ENCODE results near the gene RAB43.

RAB43 gene

GRCh38 chr3:129060276-129061022, 61.2 kb downstream of the RAB43 start, which contains the start of gene GP9:
Gene GP9, plus strand, starts transcription at chr3:129060779. Its CDS starts 961 bp downstream, at chr3:129061740.
- no peak for DNase-seq

DNA sequence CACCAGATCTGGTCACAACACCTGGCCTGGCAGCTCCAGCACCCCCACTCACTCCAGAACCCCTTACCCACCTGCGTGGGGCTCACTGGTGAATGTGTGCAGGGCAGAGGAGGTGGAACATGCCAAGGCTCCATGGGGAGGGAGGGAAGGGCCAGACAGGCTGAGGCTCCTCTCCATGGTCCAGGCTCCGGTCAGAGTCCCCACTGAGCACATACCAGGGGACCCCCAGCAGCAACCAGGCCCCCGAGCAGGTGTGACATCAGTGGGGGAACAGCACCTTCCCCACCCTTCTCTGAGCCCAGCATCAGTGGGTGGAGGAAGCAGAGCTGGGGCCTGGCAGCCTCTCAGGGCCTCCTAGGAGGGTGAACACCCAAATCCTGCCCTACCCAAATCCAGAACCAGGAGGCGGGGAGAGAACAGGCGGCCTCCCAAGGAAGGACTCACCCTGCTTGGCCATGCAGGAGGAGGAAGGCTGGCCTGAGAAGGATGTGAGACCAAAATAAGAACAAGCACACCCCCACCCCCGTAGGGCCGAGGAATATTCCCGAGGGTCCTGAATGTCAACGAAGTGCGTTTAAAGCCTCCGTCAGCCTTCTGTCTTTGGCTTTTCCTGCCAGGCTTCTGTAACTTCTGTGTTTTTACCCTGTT, 62.2 kb downstream of the RAB43 start:
- no peak for DNase-seq

GRCh38 chr3:129058441-129059200, 63.0 kb downstream of the RAB43 start:
- no peak for DNase-seq

- DNase-seq: no peak
Measured at GRCh38 chr3:129057249-129057648, 64.4 kb downstream of the RAB43 start.

DNA sequence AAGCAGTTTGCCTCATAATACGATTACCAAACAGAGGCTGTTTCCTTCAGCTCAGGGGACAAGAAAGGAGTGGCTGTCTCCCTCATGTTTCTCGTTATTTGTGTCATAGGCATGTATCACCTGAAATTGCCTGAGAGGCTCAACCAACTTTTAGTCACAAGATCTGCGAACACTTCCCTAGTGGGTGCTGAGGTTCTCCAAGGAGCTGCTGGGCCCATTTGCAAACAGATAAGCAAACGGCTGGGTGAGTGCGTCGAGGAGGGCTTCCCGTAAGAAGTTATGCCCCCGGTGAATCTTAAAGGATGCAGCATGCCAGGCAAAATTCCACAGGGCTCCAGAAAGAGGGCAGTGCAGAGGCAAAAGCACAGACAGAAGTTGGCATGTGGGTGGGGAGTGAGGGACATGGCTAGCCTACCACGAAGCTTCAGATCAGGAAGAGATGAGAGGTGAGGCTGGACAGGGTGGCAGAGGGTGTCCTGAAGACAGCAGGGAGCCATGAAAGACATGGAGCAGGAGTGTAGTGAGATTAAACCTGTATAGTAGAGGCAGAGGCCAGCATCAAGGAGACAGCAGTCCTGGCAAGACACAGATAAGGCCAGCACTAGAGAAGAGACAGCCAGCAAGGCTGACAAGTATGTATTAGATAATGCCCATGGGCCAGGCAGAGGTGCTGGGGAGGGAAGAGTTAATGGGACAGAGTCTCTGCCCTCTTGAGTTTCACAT, 65.0 kb downstream of the RAB43 start:
- DNase-seq: no peak

DNA sequence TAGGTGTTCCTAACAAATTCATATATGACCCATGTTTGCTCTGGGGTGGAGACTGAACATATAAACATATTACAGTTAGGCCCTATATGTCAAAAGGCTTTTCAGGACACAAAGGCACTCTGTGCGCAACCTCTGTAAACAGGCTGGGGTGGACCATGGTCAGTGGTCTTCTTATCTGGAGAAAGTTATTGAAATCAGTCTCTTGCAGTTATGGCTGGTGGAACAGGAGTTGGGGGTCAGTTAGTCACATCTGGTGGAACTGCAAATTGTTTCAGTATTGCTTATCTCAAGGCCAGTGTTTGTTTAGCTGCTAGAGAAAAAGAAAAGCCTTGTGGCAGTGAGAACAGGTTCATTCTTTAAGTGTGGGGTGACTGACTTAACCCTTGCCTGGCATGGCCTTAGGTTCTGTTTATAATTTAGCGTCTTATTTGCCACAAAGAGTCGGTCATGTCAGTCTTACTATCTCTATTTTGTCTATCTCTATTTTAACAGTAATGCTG, 66.9 kb downstream of the RAB43 start:
- no peak for DNase-seq

DNA sequence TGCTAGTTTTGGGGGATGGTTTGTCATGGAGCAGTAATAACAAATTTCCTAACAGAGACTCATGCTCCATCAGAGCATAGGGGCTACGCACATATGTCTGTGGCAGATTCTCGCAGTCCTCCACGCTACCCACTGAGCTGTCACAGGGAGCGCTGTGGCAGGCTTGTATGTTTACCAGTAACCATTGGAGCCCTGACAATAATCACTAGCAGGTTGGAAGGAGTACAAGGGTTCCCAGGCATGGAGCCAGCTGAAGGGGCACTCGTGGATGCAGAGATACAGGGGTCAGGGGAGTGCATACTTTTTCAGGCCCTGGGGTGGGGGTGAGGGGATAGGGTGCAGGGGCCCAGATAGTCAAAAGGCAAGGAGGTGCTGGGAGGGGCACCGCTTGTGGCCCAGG, 68.9 kb downstream of the RAB43 start:
- DNase-seq: no peak

DNA sequence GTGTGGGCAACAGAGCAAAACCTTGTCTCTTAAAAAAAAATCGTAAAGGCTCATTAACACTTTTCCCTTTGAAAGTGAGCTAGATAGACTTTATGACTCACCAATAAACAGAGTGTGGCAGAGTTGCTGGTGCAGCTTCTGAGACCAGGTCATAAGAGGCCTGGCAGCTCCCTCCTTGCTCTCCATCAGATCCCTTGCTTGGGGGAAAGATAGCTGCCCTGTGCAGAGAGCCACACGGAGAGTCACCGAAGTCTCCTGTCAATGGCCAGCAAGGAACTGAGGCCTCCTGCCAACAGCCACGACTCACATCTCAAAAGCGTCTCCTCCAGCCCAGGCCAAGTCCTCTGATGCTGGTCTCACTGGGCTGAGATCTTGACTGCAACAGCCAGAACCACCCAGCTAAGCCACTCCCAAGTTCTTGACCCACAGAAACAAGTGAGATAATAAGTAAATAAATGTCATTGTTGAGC, 69.7 kb downstream of the RAB43 start:
- no peak for DNase-seq

DNA sequence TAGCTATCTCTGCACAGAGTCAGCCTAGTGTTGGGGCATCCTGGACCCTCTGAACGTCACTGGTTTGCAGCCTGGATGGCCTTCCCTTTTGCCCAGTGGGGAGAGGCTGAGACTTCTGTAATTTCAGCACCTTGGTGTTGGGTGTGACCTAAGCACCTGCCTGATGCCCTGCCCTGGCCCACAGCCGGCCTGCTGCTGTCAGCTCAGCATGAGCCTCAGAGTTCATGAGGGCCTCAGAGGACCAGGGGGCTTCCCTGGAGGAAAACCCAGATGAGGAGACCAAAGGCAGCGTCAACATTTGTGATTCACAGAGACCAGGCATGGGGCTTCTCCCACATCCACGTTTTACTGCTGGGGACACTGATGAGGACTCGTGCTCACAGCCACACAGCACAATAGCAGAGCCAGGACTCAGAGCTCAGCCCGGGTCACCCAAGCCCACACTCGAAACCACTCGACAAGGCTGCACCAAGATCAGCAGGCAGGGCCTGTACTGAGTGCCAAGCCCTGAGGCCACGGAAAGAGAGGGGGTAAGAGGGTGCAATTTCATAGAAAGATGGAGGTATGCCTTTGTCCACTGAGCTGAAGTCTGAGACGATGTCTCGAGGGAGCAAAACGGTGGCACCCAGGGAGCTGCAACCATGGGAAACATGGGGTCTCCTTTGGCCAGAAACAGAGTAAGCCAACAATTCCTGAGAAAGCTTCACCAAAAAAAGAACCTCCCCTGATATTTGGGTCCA, 70.9 kb downstream of the RAB43 start:
- no peak for DNase-seq

DNA sequence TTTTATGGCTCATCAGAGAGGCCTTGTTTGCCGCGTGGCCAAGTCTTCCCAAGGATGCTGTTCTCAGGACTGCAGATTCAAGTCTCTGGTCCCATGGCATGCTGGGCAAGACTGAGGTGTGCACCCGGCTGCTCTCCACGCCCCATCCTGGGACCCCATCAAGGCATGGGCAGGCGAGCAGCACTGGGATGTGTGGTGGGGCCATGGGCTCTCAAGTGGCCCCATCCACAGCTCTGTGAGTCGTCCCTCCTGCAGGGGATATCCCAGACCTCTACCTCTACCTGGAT, 74.1 kb downstream of the RAB43 start:
- DNase-seq: no peak

- no peak for DNase-seq
Measured at GRCh38 chr3:129046732-129047552, 74.7 kb downstream of the RAB43 start.

DNA sequence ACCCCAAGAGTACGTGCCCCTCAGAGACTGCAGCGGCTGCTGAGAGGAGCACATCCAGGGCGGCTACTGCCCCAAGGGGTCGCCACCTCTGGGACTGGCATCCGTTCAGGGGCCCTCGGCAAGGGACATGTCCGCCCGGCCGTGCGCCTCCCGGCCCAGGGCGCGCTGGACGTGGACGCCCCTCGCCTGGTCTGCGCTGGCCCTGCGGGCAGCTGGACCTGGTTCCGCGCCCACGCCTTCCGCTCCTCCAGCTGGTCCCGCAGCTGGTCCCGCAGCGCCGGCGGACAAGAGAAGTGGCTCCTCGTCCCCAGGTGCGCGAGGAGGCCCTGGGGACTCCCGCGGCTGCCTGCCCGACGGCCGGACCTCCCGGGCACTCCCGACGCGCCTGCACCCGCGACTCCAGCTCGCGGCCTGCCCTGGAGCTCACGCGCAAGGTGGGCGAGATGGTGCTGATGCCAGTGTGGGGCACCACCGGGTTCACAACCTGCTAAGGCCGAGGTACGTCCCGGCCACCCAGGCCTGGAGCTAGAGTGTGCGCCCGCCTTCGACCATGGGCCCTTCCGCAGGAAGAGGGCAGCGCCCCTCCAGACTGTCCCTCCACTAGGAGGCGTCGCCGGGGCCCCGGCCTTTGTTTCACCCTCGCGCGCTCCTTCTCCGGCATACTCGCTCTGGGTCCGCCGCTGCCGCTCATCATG, 75.4 kb downstream of the RAB43 start:
- DNase-seq: no peak

DNA sequence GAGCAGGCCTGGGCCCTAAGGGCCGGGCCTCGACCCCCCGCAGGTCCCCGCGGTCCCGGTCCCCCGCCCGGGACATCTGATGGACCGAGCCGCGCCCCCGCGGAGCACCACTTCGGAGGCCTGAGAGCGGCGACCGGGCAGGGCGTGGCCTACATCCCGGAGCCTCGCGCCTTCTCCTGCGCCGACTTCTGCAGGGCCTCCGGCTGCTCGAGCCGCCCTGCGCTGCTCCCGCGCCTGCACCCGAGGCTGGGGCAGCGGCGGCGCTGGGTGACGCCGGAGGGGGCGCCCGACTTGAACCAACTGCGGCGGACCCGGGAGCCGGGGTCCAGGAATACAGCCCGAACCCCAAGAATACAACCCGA, 75.9 kb downstream of the RAB43 start:
- no peak for DNase-seq

DNA sequence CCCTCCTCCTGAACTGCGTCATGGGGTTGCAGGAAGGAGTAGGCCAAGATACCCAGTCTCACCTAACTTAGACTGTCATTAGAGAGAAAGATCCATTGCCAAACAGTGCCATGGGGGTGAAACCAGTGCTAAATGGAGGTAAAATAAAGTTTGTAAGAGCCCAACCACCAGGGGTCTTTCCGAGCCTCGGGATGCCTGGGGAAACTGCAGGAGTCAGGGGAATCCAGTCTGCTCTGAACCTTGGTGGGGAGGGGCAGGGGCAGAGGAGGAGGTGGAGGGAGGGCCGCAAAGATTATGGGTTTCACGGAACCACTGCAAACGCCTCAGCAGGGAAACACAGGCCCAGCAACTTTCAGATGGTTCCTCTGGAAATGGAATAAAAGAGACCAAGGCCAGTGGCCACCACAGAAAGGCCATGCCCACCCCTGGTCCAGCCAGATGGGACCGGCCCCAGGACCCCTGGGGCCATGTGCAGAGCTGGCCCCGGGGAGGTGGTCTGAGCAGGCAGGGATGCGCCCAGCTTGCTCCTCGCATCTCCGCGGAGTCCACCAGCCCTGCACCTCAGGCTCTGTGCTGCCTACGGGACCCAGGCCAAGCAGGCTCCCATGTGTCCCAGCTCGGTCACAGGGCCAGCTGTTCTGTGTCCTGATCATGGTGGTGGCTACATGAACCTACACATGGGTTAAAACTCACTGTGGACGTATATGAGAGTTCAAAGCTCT, 80.9 kb downstream of the RAB43 start:
- no peak for DNase-seq

GRCh38 chr3:129040039-129040336, 81.6 kb downstream of the RAB43 start:
- DNase-seq: no peak

GRCh38 chr3:129039271-129040038, 82.1 kb downstream of the RAB43 start:
- DNase-seq: no peak

DNA sequence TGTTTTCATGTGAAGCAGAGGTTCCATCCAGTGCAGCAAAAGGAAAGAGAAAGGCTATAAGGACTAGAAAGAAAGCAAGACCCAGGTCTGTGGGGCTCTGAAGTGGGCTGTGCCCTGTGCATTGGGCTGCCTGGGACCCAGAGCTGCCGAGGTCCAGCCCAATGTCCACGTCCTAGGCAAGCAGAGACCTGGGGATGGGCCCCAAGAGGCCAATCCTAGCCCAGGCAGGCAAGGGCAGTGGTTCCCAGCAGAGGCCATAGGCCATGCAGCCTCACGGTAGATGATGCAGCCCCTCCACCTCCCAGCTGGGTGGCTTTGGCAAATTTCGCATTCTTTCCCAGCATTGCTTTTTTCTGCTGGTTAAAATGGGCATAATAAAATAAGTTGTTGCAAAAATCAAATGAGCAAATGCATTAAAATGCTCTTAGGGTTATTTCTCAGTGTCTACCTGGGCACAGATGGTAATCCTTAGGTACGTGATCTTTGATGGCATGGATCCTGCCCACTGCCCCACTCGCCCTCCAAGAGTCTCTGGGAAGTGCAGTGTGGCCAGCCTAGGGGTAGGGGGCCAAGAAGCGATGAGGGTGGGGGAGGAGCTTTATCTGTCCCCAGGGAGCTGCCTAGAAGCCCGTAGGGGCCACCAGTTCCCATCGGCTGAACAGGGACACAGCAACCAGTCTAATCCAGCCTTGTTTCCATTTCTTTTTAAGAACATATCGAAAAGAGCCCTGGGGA, 83.3 kb downstream of the RAB43 start:
- no peak for DNase-seq
